GM21447 (cell line): ENCODE results near the gene RHAG.
"Not testable (repeated sequence)": the region's sequence is repeated elsewhere in the genome, so short reads cannot be mapped to it uniquely, and the experiment has no call there.

ENCODE experiments used
- ATAC-seq: cut with Tn5 transposase; IDR thresholded peaks from one replicate; pipeline ENCODE4 v1.9.1; 2021; ENCODE audit not compliant: unreplicated experiment

Gene RHAG

DNA sequence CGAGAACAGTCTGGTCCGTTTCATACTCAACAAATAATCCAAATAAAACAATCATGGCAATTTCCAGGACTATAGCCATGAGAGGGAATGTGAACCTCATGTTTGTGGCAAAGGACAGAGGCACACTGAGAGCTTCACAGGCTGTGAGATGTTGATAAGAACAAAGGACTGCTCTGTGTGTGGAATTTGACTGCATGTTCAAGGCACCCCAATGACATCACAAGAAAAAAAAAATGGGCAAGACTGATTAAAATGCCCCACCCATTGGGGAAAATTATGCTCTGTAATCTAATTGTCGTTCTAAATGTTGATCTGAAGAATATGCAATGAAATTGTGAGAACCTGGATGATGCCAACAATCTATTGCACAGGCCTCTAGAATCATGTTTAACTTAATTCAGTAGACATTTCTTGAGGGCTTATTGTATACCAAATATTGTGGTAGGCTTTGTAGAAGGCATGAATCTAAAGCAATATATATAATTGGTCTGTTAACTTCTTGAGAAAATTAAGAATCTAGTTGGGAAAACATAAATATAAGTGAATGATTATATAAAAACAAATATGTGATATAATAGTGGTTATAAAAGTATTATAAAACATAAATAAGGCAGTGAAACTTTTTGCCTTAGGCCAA, at the start of gene RHAG:
Gene RHAG, minus strand, starts transcription at position 127 of the 637 bp plus-strand sequence. Its CDS starts 27 bp downstream, at position 100.
- ATAC-seq, result no peak

DNA sequence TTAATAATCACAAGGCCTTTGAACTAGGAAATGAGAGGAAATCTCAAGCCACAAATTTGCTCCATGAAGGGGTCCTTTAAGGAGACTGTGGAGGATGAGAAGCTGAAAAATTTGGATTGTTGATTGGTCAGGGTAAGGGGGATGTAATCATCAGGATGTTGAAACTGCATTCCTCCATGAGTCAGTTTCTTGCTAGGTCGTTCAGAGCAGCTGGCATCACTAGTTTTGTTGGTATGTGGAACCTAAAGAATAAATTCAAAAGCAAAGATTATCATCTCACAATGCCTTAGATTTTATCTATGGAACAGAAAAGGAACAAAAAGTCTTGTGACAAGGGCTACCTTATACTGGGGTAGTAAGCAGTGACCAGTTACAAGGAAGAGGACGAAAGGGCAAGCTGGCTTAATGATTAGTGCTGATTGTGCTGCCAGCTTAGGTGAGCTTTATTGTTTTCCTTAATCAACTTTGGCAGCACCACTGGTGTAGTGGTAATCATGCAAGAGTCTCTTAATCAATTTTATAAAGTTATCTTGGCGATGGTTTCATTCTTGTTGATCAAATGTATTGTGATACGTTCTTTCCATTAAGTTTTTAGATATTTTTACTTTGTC, 40.1 kb upstream of the RHAG start:
- ATAC-seq, result no peak

DNA sequence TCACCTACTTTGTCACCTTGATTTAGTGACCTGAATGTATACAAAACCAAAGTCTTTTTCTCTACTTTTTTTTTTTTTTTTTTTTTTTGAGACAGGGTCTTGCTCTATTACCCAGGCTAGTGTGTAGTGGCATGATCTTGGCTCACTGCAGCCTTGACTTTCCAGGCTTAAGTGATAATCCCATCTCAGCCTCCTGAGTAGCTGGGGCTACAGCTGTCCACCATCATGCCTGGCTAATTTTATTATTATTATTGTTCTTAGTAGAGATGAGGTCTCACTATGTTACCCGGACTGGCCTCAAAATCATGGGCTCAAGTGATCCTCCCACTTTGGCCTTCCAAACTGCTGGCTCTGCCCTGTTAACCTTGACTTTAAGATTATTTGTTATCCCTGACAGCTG, 39.2 kb upstream of the RHAG start:
- no peak for ATAC-seq

DNA sequence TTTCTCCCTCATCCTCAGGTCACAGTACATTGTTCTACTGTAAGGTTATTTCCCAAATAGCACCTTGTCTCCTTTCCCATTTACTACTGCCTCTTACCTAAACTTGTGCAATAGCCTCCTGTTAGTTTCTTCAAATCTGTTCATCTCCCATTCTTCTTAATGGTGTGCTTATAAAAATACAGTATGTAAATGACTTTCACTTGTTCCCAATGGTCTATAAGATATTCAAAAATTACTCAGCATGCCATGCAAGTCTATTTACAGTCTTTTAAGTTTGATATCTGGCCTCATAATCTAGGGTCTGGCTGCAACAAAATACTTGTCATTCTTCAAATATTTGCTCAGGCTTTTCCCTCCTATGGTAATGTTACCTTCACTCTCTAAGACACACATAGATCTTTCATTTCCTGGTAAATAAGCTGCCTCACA, 31.5 kb upstream of the RHAG start:
- ATAC-seq, result no peak

DNA sequence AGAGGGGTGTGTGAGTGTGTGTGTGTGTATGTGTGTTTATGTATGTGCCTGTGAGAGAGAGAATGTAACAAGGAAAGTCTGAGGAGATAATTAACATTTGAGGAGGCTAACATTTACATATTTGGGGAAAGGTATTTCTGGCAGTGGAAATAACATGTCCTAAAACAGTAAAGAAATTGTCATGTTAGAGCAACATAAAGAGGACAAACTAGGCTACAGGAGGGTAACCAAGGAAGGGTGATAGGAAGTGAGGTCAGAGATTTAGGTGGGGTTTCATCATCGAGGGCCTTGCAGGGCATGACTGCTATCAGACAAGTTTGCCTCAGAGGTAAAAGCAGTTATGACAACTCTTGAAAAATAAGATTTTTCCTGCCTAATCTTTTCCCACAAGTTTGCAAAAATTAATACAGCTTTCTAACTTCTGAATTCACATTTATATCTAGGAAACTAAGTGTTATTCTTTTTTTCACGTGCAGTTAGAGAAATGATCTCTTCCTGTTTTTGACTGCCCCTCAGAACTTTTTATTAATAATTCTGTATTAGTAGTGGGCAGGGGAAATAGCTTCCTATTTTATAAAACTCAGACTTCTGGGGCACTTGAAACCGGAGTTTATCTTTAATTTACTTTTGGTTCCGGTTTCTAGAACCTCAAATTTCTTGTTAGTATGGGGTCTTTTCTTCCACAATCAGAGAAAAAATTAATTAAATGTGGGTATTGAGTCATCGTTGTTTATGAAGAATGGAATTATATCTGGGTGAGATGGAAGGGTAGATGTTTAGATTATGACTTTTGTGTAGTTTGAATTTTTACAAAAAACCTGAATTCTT, 30.5 kb upstream of the RHAG start:
- no peak for ATAC-seq

DNA sequence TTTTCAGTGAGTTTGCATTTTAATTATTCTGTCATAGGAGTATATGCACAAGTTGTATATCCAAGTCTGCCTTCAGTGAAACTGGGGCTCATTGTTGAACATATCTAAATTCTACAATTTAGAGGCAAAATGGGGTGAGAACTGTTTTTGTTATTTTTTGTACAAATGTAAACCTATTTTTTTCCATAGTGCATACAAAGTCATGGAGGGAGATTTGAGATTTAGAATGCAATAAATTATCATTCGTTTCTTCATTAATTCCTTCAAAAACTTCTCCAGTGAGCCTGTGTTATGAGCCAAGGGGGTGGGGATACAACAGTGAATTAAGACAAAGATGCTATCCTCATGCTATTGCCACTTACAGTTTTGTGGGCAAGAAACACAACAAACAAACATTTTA, 29.8 kb upstream of the RHAG start:
- ATAC-seq, result no peak

DNA sequence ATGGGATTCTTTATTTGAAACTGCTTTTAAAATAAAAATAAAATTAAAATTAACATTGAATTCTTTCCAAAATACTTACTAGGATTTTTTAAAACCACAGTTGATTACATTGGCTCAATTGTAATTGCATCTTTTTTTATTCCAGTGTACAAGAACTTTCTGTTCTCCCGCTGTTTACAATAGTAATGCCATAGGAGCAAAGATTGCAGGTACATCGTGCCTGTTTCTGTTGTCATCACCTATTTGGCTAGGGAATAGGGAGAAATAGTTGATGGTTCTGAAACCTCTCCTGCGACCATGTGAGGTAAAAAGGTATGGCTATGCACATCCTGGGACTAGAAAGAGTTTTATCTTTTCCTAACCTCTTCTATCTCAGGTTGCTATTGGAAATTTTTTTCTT, 28.2 kb upstream of the RHAG start:
- ATAC-seq, result no peak

DNA sequence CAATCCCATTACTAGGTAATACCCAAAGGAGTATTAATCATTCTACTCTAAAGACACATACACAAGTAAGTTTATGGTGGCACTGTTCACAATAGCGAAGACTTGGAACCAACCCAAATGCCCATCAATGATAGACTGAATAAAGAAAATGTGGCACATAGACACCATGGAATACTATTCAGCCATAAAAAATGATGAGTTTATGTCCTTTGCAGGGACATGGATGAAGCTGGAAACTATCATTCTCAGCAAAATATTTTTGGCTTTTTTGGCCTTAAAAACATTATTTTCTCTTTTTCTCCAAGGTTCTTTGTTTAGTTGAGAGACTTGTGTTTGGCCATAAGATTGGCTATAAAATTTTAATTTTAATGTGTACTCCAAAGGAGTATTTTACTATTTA, 27.4 kb upstream of the RHAG start:
- not testable (repeated sequence) for ATAC-seq

DNA sequence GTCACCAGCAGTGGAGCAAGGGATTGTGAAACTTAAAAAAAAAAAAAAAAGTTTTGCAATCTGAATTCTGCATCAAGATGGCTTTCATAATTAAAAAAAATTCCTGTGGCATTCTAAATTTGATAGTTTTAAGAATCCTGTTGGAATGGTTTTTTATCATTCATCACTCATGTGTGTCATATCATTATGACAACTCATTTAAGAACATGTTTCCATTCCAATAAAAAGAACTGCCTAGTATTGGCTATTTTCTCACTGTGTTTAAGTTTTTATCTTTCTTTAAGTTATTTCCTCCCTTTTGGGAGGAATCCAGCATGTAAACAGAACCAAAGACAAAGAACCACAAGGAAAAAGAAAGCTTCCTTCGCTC, 26.2 kb upstream of the RHAG start:
- ATAC-seq, result no peak

DNA sequence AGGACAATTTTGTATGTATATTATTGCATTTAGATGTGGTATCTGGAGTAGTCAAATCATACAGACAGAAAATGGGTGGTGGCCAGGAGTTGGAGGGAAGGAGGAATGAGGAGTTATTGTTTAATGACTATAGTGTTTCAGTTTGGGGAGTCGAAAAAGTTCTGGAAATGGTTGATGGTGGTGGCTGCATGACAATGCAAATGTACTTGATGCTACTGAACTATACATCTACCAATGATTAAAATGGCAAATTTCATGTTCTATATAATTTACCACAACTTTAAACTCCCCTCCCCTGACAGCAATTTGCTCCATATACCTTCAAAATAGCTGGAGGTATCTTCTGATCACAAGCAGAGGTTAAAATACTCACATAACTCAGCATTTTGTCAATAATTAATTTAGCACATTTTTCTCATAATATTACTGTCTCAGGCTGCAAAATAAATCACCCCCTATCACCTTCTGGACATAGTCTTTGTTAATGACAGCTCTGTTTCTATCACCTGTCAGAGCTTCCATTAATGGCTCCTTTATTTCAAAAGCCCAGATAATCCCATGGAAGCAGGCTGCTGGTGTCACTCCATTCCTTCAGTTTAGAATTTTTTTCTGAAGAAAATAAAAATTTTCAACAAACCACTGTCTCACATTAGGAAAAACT, 25.7 kb upstream of the RHAG start:
- no peak for ATAC-seq

DNA sequence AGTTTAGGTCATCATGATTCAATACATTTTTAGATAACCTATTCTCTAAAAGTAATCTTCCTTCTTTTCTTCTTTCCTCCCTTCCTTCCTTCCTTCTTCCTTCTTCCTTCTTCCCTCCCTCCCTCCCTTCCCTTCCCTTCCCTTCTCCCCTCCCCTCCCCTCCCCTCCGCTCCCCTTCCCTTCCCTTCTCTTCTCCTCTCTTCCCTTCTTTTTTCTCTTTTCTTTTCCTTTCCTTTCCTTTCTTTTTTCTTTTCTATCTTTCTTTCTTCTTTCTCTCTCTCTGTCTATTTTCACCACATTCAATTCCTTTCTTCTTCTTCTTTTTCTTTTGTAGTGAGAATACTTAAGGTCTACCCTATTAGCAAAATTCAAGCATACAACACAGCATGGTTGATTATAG, 17.3 kb upstream of the RHAG start:
- no peak for ATAC-seq

DNA sequence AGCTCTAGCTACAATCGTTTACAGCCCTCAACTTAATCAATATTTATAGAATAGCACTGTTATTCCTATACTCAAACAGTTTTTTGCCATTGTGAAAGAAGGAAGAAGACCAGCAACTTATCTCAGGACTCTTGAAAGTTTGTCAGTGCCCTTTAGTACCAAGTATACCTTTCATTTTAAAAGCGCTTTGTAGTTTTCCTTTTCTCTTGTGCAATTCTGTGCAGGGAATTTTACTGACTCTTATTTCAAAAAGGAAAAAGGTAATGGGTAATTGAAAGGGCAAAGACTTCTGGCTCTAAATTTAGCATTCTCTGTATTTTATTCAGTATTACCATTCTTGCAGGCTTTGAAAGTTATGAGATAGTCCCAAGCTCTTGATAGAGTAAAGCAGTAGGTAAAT, 16.8 kb upstream of the RHAG start:
- ATAC-seq, result no peak

DNA sequence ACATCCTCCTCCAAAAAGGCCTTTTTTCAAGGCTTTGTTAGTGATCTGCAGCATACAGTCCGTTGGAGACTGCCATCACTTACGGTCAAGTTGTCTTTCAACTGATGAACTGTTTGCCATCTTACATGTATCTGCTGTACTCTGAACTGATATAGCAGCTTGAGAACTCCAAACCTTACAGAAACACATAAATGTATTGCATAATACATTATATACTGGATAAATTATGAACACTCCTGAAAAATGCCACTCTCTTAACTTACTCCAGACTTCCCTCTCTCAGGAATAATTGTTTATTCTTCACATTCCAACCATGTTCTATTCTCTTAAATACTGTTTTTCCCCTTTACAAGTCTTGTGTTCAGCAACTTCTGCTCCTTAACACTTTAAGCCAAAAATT, 14.6 kb upstream of the RHAG start:
- no peak for ATAC-seq

DNA sequence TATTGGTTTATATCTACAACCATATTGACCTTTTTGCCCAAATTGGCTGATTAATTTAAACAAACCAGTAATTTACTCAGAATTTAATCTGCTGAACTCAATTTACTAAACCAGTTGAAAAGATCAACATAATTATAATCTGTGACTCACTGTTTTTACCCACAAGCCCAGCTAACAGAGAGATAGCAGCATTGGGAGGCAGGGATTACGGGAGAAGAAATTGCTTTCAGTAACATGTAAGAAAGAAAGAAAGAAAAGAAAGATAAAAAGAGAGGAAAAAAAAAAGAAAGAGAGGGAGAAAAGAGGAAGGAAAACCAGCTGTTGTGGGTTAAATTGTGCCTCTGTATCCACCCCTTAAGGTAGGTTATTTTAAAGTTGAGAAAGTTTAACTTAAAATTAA, 13.3 kb upstream of the RHAG start:
- no peak for ATAC-seq

DNA sequence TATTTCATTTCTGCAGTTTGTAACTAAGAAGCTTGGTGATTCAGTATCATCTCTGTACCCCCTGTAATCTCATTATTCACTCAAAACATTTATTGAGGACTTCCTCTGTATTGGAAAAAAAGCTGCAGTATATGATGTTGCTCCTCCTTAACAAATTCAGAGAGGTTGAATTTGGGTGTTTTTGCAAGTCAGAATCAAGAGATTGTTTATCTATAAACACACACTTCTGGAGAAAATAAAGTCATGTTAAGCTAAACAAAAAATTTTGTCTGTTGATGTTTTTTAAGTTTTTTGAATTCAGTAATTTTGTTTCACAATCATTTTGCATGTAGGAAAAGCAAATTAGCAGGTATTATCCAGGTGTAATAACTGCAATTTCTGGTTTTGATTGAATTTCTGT, 11.4 kb upstream of the RHAG start:
- no peak for ATAC-seq

DNA sequence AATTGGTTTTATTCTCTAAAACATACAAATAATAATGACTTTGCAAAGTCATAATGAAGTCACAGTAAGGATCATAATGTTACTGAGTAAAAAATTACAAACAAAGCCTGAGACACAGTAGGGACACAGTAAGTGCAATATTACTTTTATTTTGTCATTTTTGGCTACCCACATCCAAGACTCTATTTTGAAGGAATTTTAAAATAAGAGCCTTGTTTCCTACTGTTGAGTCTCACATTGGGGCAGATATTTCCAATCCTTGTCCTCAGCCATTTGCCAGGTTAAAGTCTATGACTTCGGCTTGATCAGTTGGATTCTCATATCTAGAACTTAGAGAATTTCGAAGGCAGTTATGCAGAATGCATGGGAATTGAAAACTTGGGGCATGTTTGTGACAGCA, 10.8 kb upstream of the RHAG start:
- ATAC-seq, result no peak

DNA sequence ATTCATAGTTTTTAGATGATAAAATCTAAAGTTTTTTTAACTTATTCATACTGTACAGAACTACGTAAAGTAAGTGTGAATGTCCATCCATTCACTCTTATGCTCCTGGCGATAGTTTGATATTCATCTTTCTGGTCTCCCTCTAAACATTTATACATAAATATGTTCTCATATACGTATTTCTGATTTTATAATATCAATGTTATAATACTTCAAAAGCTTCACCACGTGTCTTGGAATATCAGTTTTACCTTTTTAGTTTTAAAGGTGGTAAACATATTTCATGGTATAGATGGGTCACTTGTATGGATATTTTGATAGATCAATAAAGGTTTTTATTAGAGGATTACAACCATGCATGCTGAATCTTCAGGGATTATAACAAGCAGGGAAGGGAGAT, 10.3 kb upstream of the RHAG start:
- no peak for ATAC-seq

DNA sequence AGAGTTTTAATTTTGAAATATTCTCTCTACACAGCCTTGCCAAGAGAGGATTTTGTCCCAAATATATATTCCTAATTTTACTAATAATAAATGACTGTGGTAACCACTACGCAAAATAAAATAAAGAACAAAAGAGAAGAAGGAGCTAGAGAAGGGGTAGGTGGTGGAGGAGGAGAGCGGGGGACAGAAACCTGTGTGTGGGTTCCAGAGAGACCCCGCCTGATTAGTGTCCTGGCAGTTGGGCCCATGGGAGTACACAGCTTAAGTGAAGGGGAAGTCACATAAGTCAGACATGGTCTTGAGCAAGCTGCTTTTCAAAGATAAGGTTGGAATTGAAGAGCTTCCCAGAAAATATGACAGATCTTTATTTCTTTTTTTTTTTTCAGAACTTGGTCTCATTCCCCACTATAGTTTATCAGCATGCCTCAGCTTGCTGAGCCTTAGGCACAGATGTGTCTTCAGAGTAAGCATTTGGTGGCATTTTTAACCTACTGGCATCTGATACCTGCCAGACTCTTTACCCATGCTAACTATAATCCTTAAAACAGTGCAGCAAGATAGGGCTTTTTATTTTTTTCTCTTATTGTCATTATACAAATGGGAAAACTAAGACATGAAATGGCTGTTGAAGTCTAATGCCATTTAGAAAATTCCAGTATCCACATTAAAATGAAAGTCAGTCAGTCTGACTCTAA, 9.6 kb upstream of the RHAG start:
- no peak for ATAC-seq

DNA sequence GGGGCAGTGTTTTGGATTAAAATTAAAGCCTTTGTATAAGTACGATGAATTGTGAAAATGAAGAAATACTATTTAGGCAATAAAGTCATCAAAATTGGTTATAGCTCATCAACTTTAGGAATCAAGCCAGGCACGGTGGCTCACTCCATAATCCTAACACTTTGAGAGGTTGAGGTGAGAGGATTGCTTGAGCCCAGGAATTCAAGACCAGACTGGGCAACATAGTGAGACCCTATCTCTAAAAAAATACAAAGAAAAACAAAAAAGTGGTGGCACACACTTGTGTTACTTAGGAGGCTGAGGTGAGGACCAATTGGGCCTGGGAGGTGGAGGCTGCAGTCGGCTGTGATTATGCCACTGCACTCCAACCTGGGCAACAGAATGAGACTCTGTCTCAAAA, 8.5 kb upstream of the RHAG start:
- ATAC-seq, result no peak

DNA sequence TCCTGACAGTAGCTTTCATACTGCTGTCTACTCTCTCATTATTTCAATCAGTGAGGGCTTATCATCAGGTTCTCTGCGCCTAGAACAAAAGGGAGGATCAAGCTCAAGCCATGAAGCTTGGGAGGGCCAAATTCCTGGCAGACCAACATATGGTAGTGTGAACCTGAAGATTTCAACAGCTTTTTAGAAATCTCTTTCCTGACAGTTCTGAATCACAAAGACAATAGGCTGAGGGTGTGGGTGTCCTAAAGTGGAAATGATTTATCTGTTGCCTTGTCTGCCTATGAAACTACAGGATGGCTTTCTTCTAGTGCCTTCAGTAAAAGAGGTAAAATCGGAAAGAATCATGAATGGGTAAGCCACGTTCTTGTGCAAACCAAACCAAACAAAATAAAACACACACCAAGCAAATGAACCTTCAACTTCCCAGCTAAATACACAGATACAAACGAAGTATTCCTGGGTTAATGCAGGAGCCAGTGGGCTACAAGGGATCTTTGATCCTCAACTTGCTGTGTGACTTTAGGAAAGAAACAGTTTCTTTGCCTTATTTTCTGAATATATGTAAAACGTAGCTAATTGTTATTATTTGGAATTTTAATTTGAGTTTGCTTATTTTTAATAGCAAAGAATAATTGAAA, 2.7 kb upstream of the RHAG start:
- no peak for ATAC-seq

DNA sequence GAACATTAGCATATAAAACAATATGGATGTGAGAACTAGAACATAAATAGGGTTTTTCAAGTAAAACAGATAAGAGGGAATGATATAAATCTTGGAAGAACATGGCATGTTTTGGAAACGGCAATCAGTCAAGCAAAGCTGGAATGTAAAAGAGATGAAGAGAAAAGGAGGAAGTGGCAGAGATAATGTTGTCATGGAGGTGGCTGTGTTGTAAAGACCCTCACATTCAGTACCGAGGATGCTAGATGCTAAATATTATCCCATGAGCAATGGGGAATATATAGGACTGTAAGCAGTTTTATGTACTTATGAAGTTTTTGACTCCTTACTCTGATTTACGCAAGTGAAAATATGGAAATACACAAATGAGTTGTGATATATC, 702 bp upstream of the RHAG start:
- no peak for ATAC-seq
